Breast epithelium (tissue), 3 donors: ENCODE measurements around the gene WWTR1.

Experiments
- POLR2A ChIP-seq: fragments of 450-650 bp; IDR thresholded peaks from one replicate; pipeline ENCODE4 v1.6.1; 2016; ENCODE audit warnings: antibody characterized with exemption, mild to moderate bottlenecking, moderate library complexity
- POLR2AphosphoS5 ChIP-seq, 3 donors: sonication (generic); formaldehyde crosslinking; IDR thresholded peaks; one replicate each; pipeline ENCODE4 v1.6.1; 2017; ENCODE audit warnings: antibody characterized with exemption in 3 of 3
- TF ChIP-seq, protein P1 (sequence below), 3 donors: fragments of 450-650 bp; IDR thresholded peaks; one replicate each; pipeline ENCODE4 v1.5.1; 2016 to 2017; ENCODE audit warnings: antibody characterized with exemption in 3 of 3, mild to moderate bottlenecking in 3 of 3, moderate library complexity in 3 of 3

DNA sequence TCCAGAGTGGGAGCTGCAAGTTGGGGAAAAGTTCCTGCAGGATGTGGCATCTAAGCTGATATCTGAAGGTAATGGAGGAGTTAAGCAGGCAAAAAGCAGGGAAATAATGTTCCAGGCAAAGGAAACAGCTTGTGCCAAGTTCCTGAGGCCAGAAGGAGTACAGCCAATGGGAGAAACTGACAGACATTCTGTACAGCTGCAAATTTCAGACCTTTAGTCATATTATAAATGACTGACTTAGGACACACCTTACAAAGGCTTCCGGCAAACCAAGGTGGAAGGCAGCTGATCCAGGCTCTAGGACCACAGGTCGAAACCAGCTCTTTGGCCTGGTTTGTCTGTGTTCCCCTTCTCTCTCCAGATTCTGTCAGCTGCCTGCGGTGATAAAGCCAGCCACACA, 9.3 kb downstream of the WWTR1 start:
- TF ChIP-seq, protein P1, sequence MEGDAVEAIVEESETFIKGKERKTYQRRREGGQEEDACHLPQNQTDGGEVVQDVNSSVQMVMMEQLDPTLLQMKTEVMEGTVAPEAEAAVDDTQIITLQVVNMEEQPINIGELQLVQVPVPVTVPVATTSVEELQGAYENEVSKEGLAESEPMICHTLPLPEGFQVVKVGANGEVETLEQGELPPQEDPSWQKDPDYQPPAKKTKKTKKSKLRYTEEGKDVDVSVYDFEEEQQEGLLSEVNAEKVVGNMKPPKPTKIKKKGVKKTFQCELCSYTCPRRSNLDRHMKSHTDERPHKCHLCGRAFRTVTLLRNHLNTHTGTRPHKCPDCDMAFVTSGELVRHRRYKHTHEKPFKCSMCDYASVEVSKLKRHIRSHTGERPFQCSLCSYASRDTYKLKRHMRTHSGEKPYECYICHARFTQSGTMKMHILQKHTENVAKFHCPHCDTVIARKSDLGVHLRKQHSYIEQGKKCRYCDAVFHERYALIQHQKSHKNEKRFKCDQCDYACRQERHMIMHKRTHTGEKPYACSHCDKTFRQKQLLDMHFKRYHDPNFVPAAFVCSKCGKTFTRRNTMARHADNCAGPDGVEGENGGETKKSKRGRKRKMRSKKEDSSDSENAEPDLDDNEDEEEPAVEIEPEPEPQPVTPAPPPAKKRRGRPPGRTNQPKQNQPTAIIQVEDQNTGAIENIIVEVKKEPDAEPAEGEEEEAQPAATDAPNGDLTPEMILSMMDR (IDR thresholded peaks at IDR 0.05), result no peak
- TF ChIP-seq POLR2A (no peak), POLR2AphosphoS5 (IDR thresholded peaks at IDR 0.05) (no peak)
